Nephron progenitor cell (in vitro differentiated cells): ENCODE results near the gene JAZF1.

ENCODE experiments used
- DNase-seq: peaks from one replicate; pipeline ENCODE4 v3.0.0; 2021
- H3K27ac Mint-ChIP-seq: 2 replicates; pipeline ENCODE4 v1.8.0; 2021; ENCODE audit warnings: mild to moderate bottlenecking, moderate library complexity, mixed read lengths
- H3K27me3 Mint-ChIP-seq: 2 replicates; pipeline ENCODE4 v1.8.0; 2021; ENCODE audit warnings: mild to moderate bottlenecking, low read depth, mixed read lengths; ENCODE audit not compliant: poor library complexity
- H3K36me3 Mint-ChIP-seq: 2 replicates; pipeline ENCODE4 v1.8.0; 2021; ENCODE audit warnings: low read depth, mixed read lengths
- H3K4me1 Mint-ChIP-seq: 2 replicates; pipeline ENCODE4 v1.8.0; 2021; ENCODE audit warnings: mixed read lengths
- H3K4me3 Mint-ChIP-seq: 2 replicates; pipeline ENCODE4 v1.8.0; 2021; ENCODE audit warnings: mild to moderate bottlenecking, moderate library complexity, mixed read lengths
- H3K9me3 Mint-ChIP-seq: 2 replicates; pipeline ENCODE4 v1.8.0; 2021; ENCODE audit warnings: mild to moderate bottlenecking, moderate library complexity, mixed read lengths
- CTCF ChIP-seq: fragments of 200-600 bp; sonication (generic); IDR thresholded peaks from 2 replicates; pipeline ENCODE4 v1.5.0; 2021; ENCODE audit warnings: antibody characterized with exemption

Gene JAZF1

GRCh38 chr7:28145090-28145626 is 35.4 kb downstream of the JAZF1 start:
- no peak for TF ChIP-seq CTCF
- no peaks in the 10 kb centered on the region for H3K27me3 Mint-ChIP-seq
- H3K9me3 Mint-ChIP-seq, result no peaks in the 10 kb centered on the region
- no peak overlapping the region for H3K4me3 Mint-ChIP-seq
- H3K4me1 Mint-ChIP-seq, result peaks cover 20% of the 10 kb centered on the region
- no peak for DNase-seq
- no peak overlapping the region for H3K27ac Mint-ChIP-seq
- H3K36me3 Mint-ChIP-seq, result no peaks in the 10 kb centered on the region

- peak; percentile 38 for DNase-seq
- no peaks in the 10 kb centered on the region for H3K27me3 Mint-ChIP-seq
- H3K36me3 Mint-ChIP-seq, result no peaks in the 10 kb centered on the region
- H3K4me3 Mint-ChIP-seq, result no peak overlapping the region
- peaks cover 14% of the 10 kb centered on the region for H3K4me1 Mint-ChIP-seq
- TF ChIP-seq CTCF, result peak; percentile 29
- H3K27ac Mint-ChIP-seq, result no peak overlapping the region
- no peaks in the 10 kb centered on the region for H3K9me3 Mint-ChIP-seq
These were observed 36.3 kb downstream of the JAZF1 start for GRCh38 chr7:28144266-28144665.

GRCh38 chr7:28142650-28143049 is 37.9 kb downstream of the JAZF1 start:
- H3K27ac Mint-ChIP-seq, result no peak overlapping the region
- DNase-seq, result no peak
- TF ChIP-seq CTCF, result no peak

GRCh38 chr7:28140979-28141378 is 39.6 kb downstream of the JAZF1 start:
- no peak for DNase-seq
- Mint-ChIP-seq H3K27me3 (no peaks in the 10 kb centered on the region), H3K4me1 (peaks cover 4% of the 10 kb centered on the region), H3K4me3 (no peak overlapping the region), H3K9me3 (no peaks in the 10 kb centered on the region), H3K36me3 (no peaks in the 10 kb centered on the region), H3K27ac (no peak overlapping the region)
- no peak for TF ChIP-seq CTCF

More at GRCh38 chr7:28142650-28143049, 37.9 kb downstream of the JAZF1 start:
- Mint-ChIP-seq H3K4me3 (no peak overlapping the region), H3K36me3 (no peaks in the 10 kb centered on the region), H3K27me3 (no peaks in the 10 kb centered on the region), H3K4me1 (peaks cover 4% of the 10 kb centered on the region), H3K9me3 (no peaks in the 10 kb centered on the region)

GRCh38 chr7:28138837-28139236 is 41.8 kb downstream of the JAZF1 start:
- Mint-ChIP-seq H3K4me3 (no peak overlapping the region), H3K36me3 (no peaks in the 10 kb centered on the region), H3K27me3 (peaks cover 3% of the 10 kb centered on the region), H3K9me3 (no peaks in the 10 kb centered on the region), H3K27ac (no peak overlapping the region), H3K4me1 (peaks cover 1% of the 10 kb centered on the region)
- no peak for TF ChIP-seq CTCF
- no peak for DNase-seq

GRCh38 chr7:28137463-28137862 is 43.1 kb downstream of the JAZF1 start:
- no peak overlapping the region for H3K4me3 Mint-ChIP-seq
- no peak for DNase-seq
- peaks cover 3% of the 10 kb centered on the region for H3K27me3 Mint-ChIP-seq
- no peak for TF ChIP-seq CTCF
- no peaks in the 10 kb centered on the region for H3K36me3 Mint-ChIP-seq
- no peak overlapping the region for H3K27ac Mint-ChIP-seq
- H3K4me1 Mint-ChIP-seq, result peaks cover 9% of the 10 kb centered on the region
- no peaks in the 10 kb centered on the region for H3K9me3 Mint-ChIP-seq
